GM19468 (cell line): ENCODE results near the gene CD96.
"Not testable (repeated sequence)": the region's sequence is repeated elsewhere in the genome, so short reads cannot be mapped to it uniquely, and the experiment has no call there.

Experiments
- ATAC-seq: cut with Tn5 transposase; IDR thresholded peaks from one replicate; pipeline ENCODE4 v1.9.1; 2021; ENCODE audit warnings: mild to moderate bottlenecking, moderate library complexity, moderate number of reproducible peaks; ENCODE audit not compliant: unreplicated experiment; ENCODE audit errors: extremely low read depth

The CD96 gene

GRCh38 chr3:111616417-111617105 is 74.6 kb downstream of the CD96 start:
- ATAC-seq, result peak; percentile 91

DNA sequence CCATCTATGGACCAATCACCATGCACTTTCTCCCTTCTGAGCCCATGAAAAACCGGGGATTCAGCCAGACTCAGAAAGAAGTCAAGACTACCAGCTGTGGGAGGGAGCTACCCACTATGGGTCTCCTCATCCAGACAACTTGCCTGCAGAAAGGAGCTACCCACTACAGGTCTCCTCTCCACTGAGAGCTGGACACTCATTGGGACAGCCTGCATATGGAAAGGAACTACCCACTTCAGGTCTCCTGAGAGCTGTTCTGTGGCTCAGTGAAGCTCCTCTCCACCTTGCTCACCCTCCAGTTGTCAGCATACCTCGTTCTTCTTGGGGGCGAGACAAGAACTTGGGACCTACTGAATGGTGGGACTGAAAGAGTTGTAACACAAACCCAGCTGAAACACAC is 75.4 kb downstream of the CD96 start:
- ATAC-seq, result no peak

DNA sequence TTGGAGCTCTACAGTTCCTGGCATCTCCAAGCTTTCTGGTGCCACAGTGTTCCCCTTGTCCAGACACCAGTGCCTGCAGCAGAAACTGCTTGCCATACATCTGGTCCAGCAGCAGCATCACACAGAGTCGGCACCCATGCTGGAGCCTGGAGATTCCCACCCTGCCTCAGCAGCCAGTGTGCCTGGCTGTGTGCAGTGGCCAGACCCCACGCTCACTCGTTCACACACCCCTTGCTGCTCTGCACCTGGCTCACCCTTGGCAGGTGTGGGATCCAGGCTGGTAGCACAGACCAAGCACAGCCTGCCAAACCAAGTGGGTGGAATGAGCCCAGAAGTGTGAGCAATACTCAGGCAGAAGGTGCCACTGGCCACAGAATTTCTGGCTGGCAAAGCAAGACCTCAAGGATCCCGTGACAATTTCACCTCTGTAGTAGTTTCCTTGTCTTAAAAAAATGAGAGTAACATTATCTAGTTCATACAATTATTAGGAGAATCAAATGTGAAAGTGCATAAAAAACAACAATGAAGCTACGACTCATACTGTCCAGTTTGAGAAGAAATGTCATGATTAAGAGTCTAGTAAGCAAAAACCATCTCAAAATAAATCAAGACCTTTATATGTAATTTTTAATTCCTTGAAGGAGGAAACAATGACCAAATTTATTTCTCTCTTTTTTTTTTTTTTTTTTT is 76.1 kb downstream of the CD96 start:
- no peak for ATAC-seq

DNA sequence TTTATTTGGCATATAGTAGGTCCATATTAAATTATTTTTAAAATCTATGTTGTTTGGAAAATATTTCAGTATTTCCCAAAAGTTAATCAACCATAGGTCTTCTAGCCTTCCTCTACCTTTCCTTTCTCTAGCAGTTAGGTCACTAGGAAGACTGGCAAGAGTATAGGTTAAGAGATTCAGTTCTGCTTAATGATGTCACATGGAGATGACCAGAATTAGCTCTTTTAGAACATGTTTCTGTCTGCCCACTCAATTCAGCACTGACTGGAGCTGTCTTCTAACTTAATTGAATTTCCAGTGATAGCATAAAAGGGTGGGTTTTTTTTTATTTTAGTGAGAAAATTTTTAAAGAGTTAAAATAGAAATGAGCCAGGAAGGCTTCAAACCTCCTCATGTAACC is 76.9 kb downstream of the CD96 start:
- no peak for ATAC-seq

DNA sequence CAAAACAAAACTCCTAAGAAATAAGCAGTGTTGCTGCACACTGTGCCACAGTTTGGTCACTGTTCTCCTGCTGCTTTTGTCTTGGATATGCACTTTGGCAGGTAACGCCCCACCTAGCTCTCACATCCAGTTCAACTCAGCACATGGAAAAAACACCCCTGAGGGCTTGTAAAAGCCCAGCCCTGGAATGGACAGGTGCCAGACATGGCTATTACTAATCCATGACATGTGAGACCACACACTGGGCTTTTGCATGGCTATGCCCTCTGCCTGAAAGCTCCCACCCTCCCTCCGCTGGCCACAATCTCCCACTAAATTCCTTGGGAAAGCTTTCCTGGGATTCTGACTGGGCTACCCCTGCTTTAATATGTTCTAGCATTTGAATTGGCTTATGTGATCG is 77.8 kb downstream of the CD96 start:
- no peak for ATAC-seq

- no peak for ATAC-seq
Measured at GRCh38 chr3:111621535-111621934, 79.5 kb downstream of the CD96 start.

- ATAC-seq, result no peak
Measured at GRCh38 chr3:111627092-111627491, 85.1 kb downstream of the CD96 start.

DNA sequence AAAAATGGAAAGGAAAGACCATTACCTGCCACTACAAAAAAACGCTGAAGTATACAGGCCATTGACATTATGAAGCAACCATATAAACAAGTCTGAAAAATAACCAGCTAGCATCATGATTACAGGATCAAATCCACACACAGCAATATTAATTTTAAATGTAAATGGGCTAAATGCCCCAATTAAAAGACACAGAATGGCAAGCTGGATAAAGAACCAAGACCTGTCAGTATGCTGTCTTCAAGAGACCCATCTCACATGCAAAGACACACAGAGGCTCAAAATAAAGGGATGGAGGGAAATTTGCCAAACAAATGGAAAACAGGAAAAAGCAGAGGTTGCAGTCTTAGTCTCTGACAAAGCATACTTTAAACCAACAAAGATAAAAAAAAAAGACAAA is 87.0 kb downstream of the CD96 start:
- ATAC-seq, result not testable (repeated sequence)

GRCh38 chr3:111630638-111631037 is 88.6 kb downstream of the CD96 start:
- not testable (repeated sequence) for ATAC-seq

DNA sequence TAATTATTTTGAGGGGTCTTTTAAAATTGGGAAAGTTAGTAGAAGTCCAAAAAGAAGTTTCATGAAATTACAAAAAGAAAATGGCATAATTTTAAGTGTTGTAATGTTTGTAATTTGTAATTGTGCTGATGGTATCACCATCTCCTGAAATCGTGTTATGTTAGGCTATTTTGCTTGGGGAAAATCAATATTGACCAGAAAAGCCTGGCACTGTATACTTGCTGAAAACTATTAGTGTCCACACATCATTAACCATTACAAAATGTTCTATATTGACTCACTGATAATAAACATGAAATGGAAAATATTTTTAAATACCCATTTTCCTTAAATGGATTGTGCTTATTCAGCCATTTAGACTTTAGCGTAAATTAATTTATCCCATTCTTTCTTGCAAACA is 93.4 kb downstream of the CD96 start:
- no peak for ATAC-seq

- ATAC-seq, result no peak
Measured at GRCh38 chr3:111636366-111636885, 94.4 kb downstream of the CD96 start.

DNA sequence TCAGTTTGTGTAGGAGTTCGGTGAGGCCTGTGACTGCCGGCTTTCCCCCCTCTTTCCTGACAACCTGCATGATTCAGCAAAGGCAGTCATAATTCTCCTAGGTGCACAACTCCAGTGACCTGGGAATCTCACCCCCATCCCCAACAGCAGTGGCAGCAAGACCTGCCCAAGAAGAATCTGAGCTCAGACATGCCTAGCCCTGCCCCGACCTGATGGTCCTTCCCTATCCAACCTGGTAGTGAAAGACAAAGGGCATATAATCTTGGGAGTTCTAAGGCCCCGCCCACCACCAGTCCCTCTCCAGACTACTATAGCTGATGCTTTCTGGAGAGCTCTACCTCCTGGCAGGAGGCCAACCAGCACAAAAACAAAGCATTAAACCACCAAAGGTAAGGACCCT is 97.3 kb downstream of the CD96 start:
- no peak for ATAC-seq

- ATAC-seq, result no peak
Measured at GRCh38 chr3:111648991-111649579, 107.1 kb downstream of the CD96 start.

DNA sequence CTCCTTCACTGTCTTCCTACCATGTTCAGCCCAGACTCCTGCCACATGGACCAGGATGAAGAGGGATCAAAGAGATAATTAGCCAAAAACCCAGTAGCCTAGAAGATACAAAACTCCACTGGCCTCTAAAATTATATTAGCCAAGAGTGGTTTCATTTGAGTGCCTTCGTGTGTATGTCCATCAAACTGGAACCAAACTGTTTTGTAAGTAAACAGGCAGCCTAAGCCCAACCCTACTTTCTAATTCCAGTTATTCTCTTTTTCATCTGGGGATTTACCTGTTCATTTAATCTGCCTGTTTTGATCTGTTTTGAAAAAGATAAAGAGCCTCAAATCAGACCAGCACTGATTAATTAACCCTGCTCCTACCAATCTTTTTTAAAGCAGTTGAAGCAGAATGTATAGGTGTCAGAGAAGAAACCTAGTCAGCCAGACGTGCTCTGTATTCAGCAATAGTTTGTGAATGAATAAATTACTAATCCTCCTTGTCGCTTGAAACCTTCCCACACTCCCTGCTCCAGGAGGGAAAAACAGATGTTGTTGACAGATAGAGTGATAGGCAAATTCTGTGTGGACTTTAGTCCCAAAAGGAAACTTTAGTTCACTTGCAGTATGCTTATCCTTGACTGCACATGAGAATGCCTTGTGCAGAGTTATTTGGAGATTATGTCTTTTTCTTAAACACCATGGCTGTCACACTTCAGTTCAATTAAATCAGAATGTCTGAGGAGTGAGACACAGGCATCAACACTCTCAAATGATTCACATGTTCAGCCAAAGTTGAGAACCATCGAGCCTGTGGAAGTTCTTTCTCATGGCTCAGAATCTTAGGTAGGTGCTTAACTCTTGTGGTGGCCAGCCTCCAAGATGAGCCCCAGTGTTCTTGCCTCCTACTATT is 108.6 kb downstream of the CD96 start:
- ATAC-seq, result no peak

DNA sequence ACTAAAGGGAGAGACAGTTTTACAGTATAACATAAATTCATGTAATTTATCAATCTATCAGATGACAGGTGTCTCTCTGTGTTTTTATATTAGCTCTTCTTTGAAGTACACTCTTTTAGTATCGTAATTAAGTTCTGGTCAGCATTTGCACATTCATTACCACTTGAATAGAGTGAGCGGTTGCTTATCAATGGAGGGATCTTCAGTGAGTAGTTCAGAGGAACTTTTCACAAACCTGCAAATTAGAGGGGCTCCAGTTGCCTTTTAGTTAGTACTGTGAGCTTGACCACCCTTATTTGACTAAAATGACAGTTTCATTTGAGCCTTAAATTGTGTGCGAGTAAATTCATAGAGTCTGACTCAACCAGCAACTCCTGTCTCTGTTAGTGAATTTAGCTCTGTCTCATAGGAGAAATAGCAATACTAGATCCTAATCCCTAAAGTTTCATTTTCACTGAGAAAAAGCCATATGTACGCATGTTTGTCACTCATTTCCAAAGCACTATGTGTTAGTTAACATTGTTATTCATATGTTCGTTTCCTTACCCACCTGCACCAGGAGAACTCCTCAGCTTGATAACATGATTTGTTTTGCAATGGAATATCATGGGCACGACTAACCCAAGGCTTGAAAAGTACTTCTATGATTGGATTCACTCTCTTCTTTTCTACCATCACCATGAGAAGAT is 110.6 kb downstream of the CD96 start:
- ATAC-seq, result no peak

DNA sequence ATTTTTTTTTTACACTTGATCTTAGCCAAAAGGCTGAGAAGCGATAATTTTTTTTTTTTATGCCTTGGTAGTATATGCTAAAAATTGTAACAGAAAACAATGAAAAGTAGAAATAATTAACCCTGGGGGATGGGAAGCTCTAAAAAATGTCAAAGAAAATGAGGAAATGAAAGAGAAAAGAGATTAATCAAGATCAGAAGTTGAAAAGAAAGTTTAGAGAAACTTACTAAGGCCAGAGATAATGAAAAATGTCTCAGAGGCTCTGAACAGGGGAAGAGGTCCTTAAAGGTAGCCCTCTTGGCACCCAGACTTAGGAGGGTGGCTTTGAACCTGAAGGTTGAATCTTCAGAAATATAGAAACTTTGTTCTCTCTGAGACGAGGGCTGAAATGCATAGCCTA is 111.8 kb downstream of the CD96 start:
- no peak for ATAC-seq

DNA sequence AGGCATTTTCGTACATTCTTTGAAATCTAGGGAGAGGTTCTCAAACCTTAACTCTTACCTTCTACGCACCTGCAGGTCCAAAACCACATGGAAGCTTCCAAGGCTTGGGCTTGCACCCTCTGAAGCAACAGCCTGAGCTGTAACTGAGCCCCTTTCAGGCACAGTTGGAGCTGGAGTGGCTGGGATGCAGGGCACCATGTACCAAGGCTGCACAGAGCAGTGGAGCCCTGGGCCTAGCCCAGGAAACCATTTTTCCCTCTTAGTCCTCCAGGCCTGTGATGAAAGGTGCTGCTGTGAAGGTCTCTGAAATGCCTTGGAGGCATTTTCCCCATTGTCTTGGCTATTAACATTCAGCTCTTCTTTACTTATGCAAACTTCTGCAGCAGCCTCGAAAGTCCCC is 120.0 kb downstream of the CD96 start:
- no peak for ATAC-seq

DNA sequence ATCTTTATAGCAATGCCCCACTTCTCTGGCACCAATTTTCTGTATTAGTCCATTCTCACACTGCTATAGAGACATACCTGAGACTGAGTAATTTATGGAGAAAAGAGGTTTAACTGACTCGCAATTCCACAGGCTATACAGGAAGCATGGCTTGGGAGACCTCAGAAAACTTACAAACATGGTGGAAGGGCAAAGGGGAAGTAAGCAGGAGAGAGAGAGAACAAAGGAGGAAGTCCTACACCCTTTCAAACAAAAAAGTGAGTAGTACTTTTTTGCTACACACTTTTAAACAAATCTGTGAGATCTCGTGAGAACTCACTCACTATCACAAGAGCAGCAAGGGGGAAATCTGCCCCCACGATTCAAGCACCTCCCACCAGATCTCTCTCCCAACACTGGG is 120.9 kb downstream of the CD96 start:
- ATAC-seq, result no peak

- ATAC-seq, result no peak
Measured at GRCh38 chr3:111666041-111666735, 124.2 kb downstream of the CD96 start.
